ENCODE data around the gene ZNF57. TPM values are rescaled to one million over a fixed set of nuclear protein-coding genes. Genes with fewer than 3 reads are reported as not detected.

ZNF57 gene
- 3.3 and 3.7 TPM in 2 replicates for total RNA-seq

GRCh38 chr19:2900296-2901252 lies at the start of gene ZNF57:
ZNF57 (plus strand) TSS chr19:2900928; CDS start chr19:2901046, 118 bp downstream.

GRCh38 chr19:2867025-2867991 lies 33.4 kb upstream of the ZNF57 start, which contains the start of gene ZNF556:
ZNF556 (plus strand) TSS chr19:2867335; CDS start chr19:2867422, 87 bp downstream.

GRCh38 chr19:2944775-2945574 lies 44.2 kb downstream of the ZNF57 start, which contains the start of gene ZNF77:
ZNF77 (minus strand) TSS chr19:2944971; CDS start chr19:2944840, 131 bp downstream.

Other genes starting within 250 kb of the ZNF57 start
- gene GNG7, start 198.2 kb upstream of the ZNF57 start, total RNA-seq = 0.44 TPM in 1 of 2 replicates, not detected in the other
- 0.14 and 1.1 TPM in 2 replicates for gene DIRAS1, start 179.6 kb upstream of the ZNF57 start, total RNA-seq
- gene SLC39A3, start 160.9 kb upstream of the ZNF57 start, total RNA-seq = 28.3 and 31.5 TPM in 2 replicates
- 73.3 and 78.7 TPM in 2 replicates for gene SGTA, start 117.7 kb upstream of the ZNF57 start, total RNA-seq
- 68.3 and 170 TPM in 2 replicates for gene THOP1, start 115.4 kb upstream of the ZNF57 start, total RNA-seq
- 2.6 and 3.1 TPM in 2 replicates for gene ZNF554, start 81.1 kb upstream of the ZNF57 start, total RNA-seq
- 5.7 and 10.3 TPM in 2 replicates for gene ZNF555, start 59.5 kb upstream of the ZNF57 start, total RNA-seq
- 0.43 TPM in 1 of 2 replicates, not detected in the other for gene ZNF556, start 33.6 kb upstream of the ZNF57 start, total RNA-seq
- 3.0 and 3.1 TPM in 2 replicates for gene ZNF77, start 44.0 kb downstream of the ZNF57 start, total RNA-seq
- gene TLE6, start 76.6 kb downstream of the ZNF57 start, total RNA-seq = not detected in 2 replicates
- gene TLE2, start 128.4 kb downstream of the ZNF57 start, total RNA-seq = 1.0 and 1.3 TPM in 2 replicates
- 263 and 307 TPM in 2 replicates for gene TLE5, start 161.6 kb downstream of the ZNF57 start, total RNA-seq
- gene GNA11, start 193.4 kb downstream of the ZNF57 start, total RNA-seq = 89.5 and 120 TPM in 2 replicates
- 0.14 TPM in 1 of 2 replicates, not detected in the other for gene GNA15, start 235.1 kb downstream of the ZNF57 start, total RNA-seq